K562 (cell line): Measurements from ENCODE around the gene ABLIM2. TPM values are rescaled to one million over a fixed set of nuclear protein-coding genes. Genes with fewer than 3 reads are reported as not detected.

ENCODE experiments used
- ATAC-seq: fragments of 200-7000 bp; cut with Tn5 transposase; 3 replicates; pipeline ENCODE4 v1.9.1; 2020; ENCODE audit warnings: moderate library complexity
- BruUV-seq: library from RNA; stranded (reverse); fragments of 400-500 nt; replicated peaks from 2 replicates; lab custom pipeline; 2021; lab: Mats Ljungman, UMichigan
- CTCF ChIA-PET: fragments of 300-600 bp; formaldehyde crosslinking; extraction: SDS; loops from one replicate; lab custom pipeline; 2021; ENCODE audit warnings: low intra/inter-chr PET ratio; lab: Yijun Ruan, JAX
- POLR2A ChIA-PET: fragments of 300-600, 350-650 bp; sonication (Branson Sonifier 250); formaldehyde crosslinking; extraction: SDS; loops from one replicate; lab custom pipeline; 2021; ENCODE audit warnings: antibody characterized with exemption, inconsistent platforms; lab: Yijun Ruan, JAX
- DNase-seq, 4 experiments: peaks; one replicate each; pipeline versions ENCODE4 v3.0.0 to v3.0.0-alpha.2; 2011 to 2018; ENCODE audit warnings: low spot score in 3 of 4, mixed read lengths in 3 of 4; ENCODE audit errors: extremely low read depth in 1 of 4
- FAIRE-seq: peaks from 2 replicates; lab custom pipeline; 2011; peaks lifted over from hg19 to GRCh38; lab: Jason Lieb, UNC
- H2AFZ ChIP-seq: 2 replicates; pipeline ENCODE4 v1.6.0; 2011; ENCODE audit warnings: low read depth, low read length, control low read depth, inconsistent platforms
- H3K27ac ChIP-seq: fragments of 200-600 bp; 3 replicates; pipeline ENCODE4 v1.8.0; 2011; ENCODE audit warnings: low read depth, mild to moderate bottlenecking, control low read depth, inconsistent platforms, low read length, moderate library complexity, mixed read lengths; ENCODE audit errors: extremely low read depth
- H3K27me3 ChIP-seq, 2 experiments: fragments of 300-600 bp in 1 of 2; 2 replicates in 1 of 2; 3 replicates in 1 of 2; pipeline versions ENCODE4 v1.6.0 to v1.8.0; 2011; ENCODE audit warnings: inconsistent platforms in 2 of 2, low read length in 2 of 2, mild to moderate bottlenecking in 1 of 2, mixed read lengths in 1 of 2, moderate library complexity in 1 of 2; ENCODE audit not compliant: control insufficient read depth in 2 of 2, insufficient read depth in 2 of 2
- H3K36me3 ChIP-seq: fragments of 300-600 bp; 3 replicates; pipeline ENCODE4 v1.8.0; 2011; ENCODE audit warnings: mild to moderate bottlenecking, low read length, inconsistent platforms; ENCODE audit not compliant: control insufficient read depth, insufficient read depth
- H3K4me1 ChIP-seq, 2 experiments: fragments of 200-600 bp in 1 of 2; replicated peaks in 1 of 2; 2 replicates in 1 of 2; 3 replicates in 1 of 2; pipeline versions ENCODE4 v1.5.1 to v1.8.0; 2011; ENCODE audit warnings: inconsistent platforms in 2 of 2, low read length in 2 of 2, mild to moderate bottlenecking in 1 of 2, mixed read lengths in 1 of 2, moderate library complexity in 1 of 2; ENCODE audit not compliant: control insufficient read depth in 2 of 2, insufficient read depth in 2 of 2
- H3K4me2 ChIP-seq: 2 replicates; pipeline ENCODE4 v1.6.1; 2011; ENCODE audit warnings: low read length, control low read depth, inconsistent platforms, mixed read lengths; ENCODE audit not compliant: insufficient read depth
- H3K4me3 ChIP-seq: fragments of 200-600 bp; sonication (generic), shearing (Covaris generic); 2 replicates; pipeline ENCODE4 v1.5.1; 2016; ENCODE audit warnings: control low read depth, inconsistent platforms
- H3K79me2 ChIP-seq: fragments of 200-600 bp; 3 replicates; pipeline ENCODE4 v1.8.0; 2011; ENCODE audit warnings: low read length, inconsistent platforms; ENCODE audit not compliant: control insufficient read depth, insufficient read depth
- H3K9ac ChIP-seq, 2 experiments: 2 replicates each; pipeline versions ENCODE4 v1.6.0 to v1.6.1; 2011; ENCODE audit warnings: low read depth in 2 of 2, low read length in 2 of 2, control low read depth in 1 of 2, inconsistent platforms in 1 of 2, mild to moderate bottlenecking in 1 of 2, mixed read lengths in 1 of 2; ENCODE audit not compliant: insufficient read depth in 1 of 2
- H3K9me1 ChIP-seq: one replicate; pipeline ENCODE4 v1.6.0; 2011; ENCODE audit warnings: inconsistent platforms, mild to moderate bottlenecking, low read length, moderate library complexity; ENCODE audit not compliant: control insufficient read depth, insufficient read depth
- H3K9me3 ChIP-seq: replicated peaks from 2 replicates; pipeline ENCODE4 v1.5.1; 2011; ENCODE audit warnings: low read depth, low read length, inconsistent platforms; ENCODE audit not compliant: control insufficient read depth, insufficient read depth
- H4K20me1 ChIP-seq: replicated peaks from 2 replicates; pipeline ENCODE4 v1.6.1; 2011; ENCODE audit warnings: low read length, inconsistent platforms, mixed read lengths; ENCODE audit not compliant: control insufficient read depth, insufficient read depth
- CBX2 ChIP-seq: fragments of 200-600 bp; sonication (generic); IDR thresholded peaks from one replicate; pipeline ENCODE4 v1.6.1; 2012; ENCODE audit warnings: mild to moderate bottlenecking, low read length, inconsistent platforms; ENCODE audit not compliant: insufficient read depth, poor library complexity, severe bottlenecking
- HIVEP1 ChIP-seq: fragments of 250-450 bp; sonication (Bioruptor Pico); IDR thresholded peaks from 2 replicates; pipeline ENCODE4 v1.4.0; 2020; ENCODE audit warnings: mild to moderate bottlenecking
- MEIS2 ChIP-seq: fragments of 450-650 bp; IDR thresholded peaks from 2 replicates; pipeline ENCODE4 v1.6.1; 2014; ENCODE audit warnings: mild to moderate bottlenecking; ENCODE audit not compliant: partially characterized antibody
- RBM25 ChIP-seq: fragments of 200-400 bp; formaldehyde crosslinking; IDR thresholded peaks from 2 replicates; pipeline ENCODE4 v1.6.1; 2018; ENCODE audit warnings: low read length, low read depth, moderate library complexity; ENCODE audit not compliant: severe bottlenecking
- ZNF146 ChIP-seq: IDR thresholded peaks from one replicate; pipeline ENCODE4 v1.6.1; 2018; ENCODE audit warnings: missing compliant biosample characterization; ENCODE audit not compliant: unreplicated experiment
- ZNF75A ChIP-seq: fragments of 450-650 bp; formaldehyde crosslinking; IDR thresholded peaks from 2 replicates; pipeline ENCODE4 v1.4.0; 2020; ENCODE audit warnings: mild to moderate bottlenecking
- WGBS: fragments of 100-300 bp; shearing (Covaris generic); methylation state at CpG from one replicate; pipeline ENCODE4 v1.1.6; 2016; ENCODE audit warnings: low coverage, mixed read lengths; ENCODE audit not compliant: insufficient coverage; ENCODE audit errors: missing lambda C conversion rate; 5-methylcytosine and 5-hydroxymethylcytosine counted together
- in situ Hi-C: fragments of 300-500 bp; cut with MboI; formaldehyde crosslinking; loops from 4 replicates; pipeline ENCODE4 v1.15.0; 2018; ENCODE audit warnings: inconsistent platforms, mixed read lengths
- intact Hi-C: fragments of 100-400 bp; cut with micrococcal nuclease; formaldehyde crosslinking; loops from 2 replicates; pipeline ENCODE4 v1.14.2; 2022
- polyA plus RNA-seq, 8 experiments: library from polyadenylated mRNA; depleted of rRNA in 4 of 8; stranded (reverse) in 5 of 8; unstranded in 3 of 8; fragments of >200 nt; fragmentation: Nextera tagmentation in 2 of 8; fragmentation: Illumina TruSeq in 1 of 8; extraction: Ambion mirVana in 2 of 8; extraction: Trizol in 1 of 8; gene quantifications; 2 replicates each; pipeline versions ENCODE4 v1.2.1 to v1.2.3, GENCODE V29; 2011 to 2014; ENCODE audit warnings: inconsistent platforms in 1 of 8, missing spikeins in 1 of 8
- total RNA-seq, 7 experiments: library from RNA; depleted of rRNA in 6 of 7; stranded (reverse); fragments of >200 nt in 6 of 7; fragmentation: Illumina TruSeq in 2 of 7; extraction: Trizol in 2 of 7; gene quantifications; 2 replicates each; pipeline versions ENCODE4 v1.2.1 to v1.2.3, GENCODE V29; 2011 to 2021; ENCODE audit warnings: low replicate concordance in 1 of 7
- TF ChIP-seq, protein P1 (sequence below): fragments of 450-650 bp; formaldehyde crosslinking; IDR thresholded peaks from 2 replicates; pipeline ENCODE4 v1.4.0; 2020; ENCODE audit warnings: mild to moderate bottlenecking, moderate library complexity
- TF ChIP-seq, protein P2 (sequence below): sonication (generic); formaldehyde crosslinking; IDR thresholded peaks from 2 replicates; pipeline ENCODE4 v1.8.1; 2023; ENCODE audit warnings: mild to moderate bottlenecking, missing genetic modification reagents

The ABLIM2 gene
- total and polyA plus RNA-seq, 9 of the 15 experiments (the other 6 are each of a cell fraction or from before 2014, with no cell fraction given): not detected

- Histone ChIP-seq H3K27ac (no peak overlapping the region), H2AFZ (no peak overlapping the region), H3K27me3 (peaks cover 2 to 24% of the 10 kb centered on the region in 2 experiments; a peak in 3 of 5 replicates), H3K79me2 (no peaks in the 10 kb centered on the region), H3K36me3 (no peaks in the 10 kb centered on the region), H3K4me1 (no peaks in the 10 kb centered on the region), H3K9ac (no peak overlapping the region), H3K4me2 (no peak overlapping the region), H3K4me3 (no peak overlapping the region), H3K9me3 (no peaks in the 10 kb centered on the region), H4K20me1 (peaks cover 4% of the 10 kb centered on the region; the same call in 1 of the 2 replicates), H3K9me1 (no peaks in the 10 kb centered on the region)
- ATAC-seq (no peak), FAIRE-seq (no peak), DNase-seq (no peak)
- intact Hi-C loops (no loop called here), in situ Hi-C loops (no loop called here)
- POLR2A ChIA-PET: interaction anchor here (0.6 to 0.7 kb wide), 2 partner anchors 10 to 1986 kb away, joined by 3 to 4 read pairs; no protein-coding TSS in a partner anchor
- TF ChIP-seq RBM25: no peak
- TF ChIP-seq, protein P1, sequence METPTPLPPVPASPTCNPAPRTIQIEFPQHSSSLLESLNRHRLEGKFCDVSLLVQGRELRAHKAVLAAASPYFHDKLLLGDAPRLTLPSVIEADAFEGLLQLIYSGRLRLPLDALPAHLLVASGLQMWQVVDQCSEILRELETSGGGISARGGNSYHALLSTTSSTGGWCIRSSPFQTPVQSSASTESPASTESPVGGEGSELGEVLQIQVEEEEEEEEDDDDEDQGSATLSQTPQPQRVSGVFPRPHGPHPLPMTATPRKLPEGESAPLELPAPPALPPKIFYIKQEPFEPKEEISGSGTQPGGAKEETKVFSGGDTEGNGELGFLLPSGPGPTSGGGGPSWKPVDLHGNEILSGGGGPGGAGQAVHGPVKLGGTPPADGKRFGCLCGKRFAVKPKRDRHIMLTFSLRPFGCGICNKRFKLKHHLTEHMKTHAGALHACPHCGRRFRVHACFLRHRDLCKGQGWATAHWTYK (CRISPR knock-in tag): no peak
- TF ChIP-seq CBX2: no peak
- TF ChIP-seq, protein P2, sequence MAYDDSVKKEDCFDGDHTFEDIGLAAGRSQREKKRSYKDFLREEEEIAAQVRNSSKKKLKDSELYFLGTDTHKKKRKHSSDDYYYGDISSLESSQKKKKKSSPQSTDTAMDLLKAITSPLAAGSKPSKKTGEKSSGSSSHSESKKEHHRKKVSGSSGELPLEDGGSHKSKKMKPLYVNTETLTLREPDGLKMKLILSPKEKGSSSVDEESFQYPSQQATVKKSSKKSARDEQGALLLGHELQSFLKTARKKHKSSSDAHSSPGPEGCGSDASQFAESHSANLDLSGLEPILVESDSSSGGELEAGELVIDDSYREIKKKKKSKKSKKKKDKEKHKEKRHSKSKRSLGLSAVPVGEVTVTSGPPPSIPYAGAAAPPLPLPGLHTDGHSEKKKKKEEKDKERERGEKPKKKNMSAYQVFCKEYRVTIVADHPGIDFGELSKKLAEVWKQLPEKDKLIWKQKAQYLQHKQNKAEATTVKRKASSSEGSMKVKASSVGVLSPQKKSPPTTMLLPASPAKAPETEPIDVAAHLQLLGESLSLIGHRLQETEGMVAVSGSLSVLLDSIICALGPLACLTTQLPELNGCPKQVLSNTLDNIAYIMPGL: no peak
- no peak for TF ChIP-seq HIVEP1 (CRISPR knock-in tag)
- TF ChIP-seq MEIS2: no peak
- TF ChIP-seq ZNF75A (CRISPR knock-in tag): no peak
- no peak for TF ChIP-seq ZNF146 (CRISPR knock-in tag)
- CTCF ChIA-PET: no interaction called here
- 3% methylated on average over 5 of the region's 5 CpGs for WGBS
- BruUV-seq: no TSS peak
Measured at GRCh38 chr4:7978489-7978888, 180.1 kb downstream of the ABLIM2 start.
